Adrenal gland (tissue), 12 donors: Measurements from ENCODE around the gene UTP11. TPM values are rescaled to one million over a fixed set of nuclear protein-coding genes. Genes with fewer than 3 reads are reported as not detected.
A peak's percentile ranks its signal among the peaks of the same experiment; 100 is the strongest.
"Not testable (repeated sequence)": the region's sequence is repeated elsewhere in the genome, so short reads cannot be mapped to it uniquely, and the experiment has no call there.

Source experiments
- DNase-seq, 7 donors: peaks; one replicate each; pipeline ENCODE4 v3.0.0-alpha.2; 2019 to 2020
- H3K27ac ChIP-seq, 5 donors: fragments of 200-600 bp; sonication (generic) in 4 of 5; 1 replicate in 3 of 5; 2 replicates in 2 of 5; pipeline versions ENCODE4 v1.5.1 to v1.8.0; 2016 to 2020; ENCODE audit warnings: mild to moderate bottlenecking in 1 of 5
- H3K27me3 ChIP-seq: fragments of 200-600 bp; 2 replicates; pipeline ENCODE4 v1.8.0; 2021
- H3K36me3 ChIP-seq, 2 donors: fragments of 200-600 bp; replicated peaks in 1 of 2; 1 replicate in 1 of 2; 2 replicates in 1 of 2; pipeline versions ENCODE4 v1.5.1 to v1.8.0; 2018 to 2022
- H3K4me1 ChIP-seq, 2 donors: fragments of 200-600 bp; replicated peaks in 1 of 2; 1 replicate in 1 of 2; 2 replicates in 1 of 2; pipeline versions ENCODE4 v1.5.1 to v1.8.0; 2018 to 2021
- H3K4me3 ChIP-seq, 4 donors: fragments of 200-600 bp; sonication (generic) in 3 of 4; one replicate each; pipeline ENCODE4 v1.5.1; 2016 to 2018
- H3K9me3 ChIP-seq, 3 donors: fragments of 200-600 bp; sonication (generic) in 1 of 3; replicated peaks in 1 of 3; 1 replicate in 2 of 3; 2 replicates in 1 of 3; pipeline versions ENCODE4 v1.5.1 to v1.8.0; 2016 to 2021
- CTCF ChIP-seq, 6 experiments: fragments of 450-650 bp in 4 of 6; fragments of 200-600 bp in 2 of 6; sonication (generic) in 1 of 6; IDR thresholded peaks; 1 replicate in 5 of 6; 2 replicates in 1 of 6; pipeline versions ENCODE4 v1.5.1 to v1.8.0; 2016 to 2021; ENCODE audit warnings: antibody characterized with exemption in 6 of 6, mild to moderate bottlenecking in 2 of 6, moderate library complexity in 1 of 6
- POLR2A ChIP-seq, 2 donors: fragments of 450-650 bp; IDR thresholded peaks; one replicate each; pipeline ENCODE4 v1.6.1; 2017; ENCODE audit warnings: antibody characterized with exemption in 2 of 2, mild to moderate bottlenecking in 2 of 2, moderate library complexity in 1 of 2
- WGBS, 4 donors: extraction: QIAGEN DNeasy Blood & Tissue Kit in 2 of 4; methylation state at CpG; one replicate each; pipeline versions ENCODE4 v1.1.5 to v1.1.7; 2013 to 2017; 5-methylcytosine and 5-hydroxymethylcytosine counted together
- intact Hi-C, 2 donors: fragments of 100-400 bp; cut with DNase I; formaldehyde crosslinking; loops; one replicate each; pipeline versions ENCODE4 v1.14.1 to v1.15.0; 2022 to 2023
- polyA plus RNA-seq, 3 donors: library from polyadenylated mRNA; stranded (reverse); fragments of 200-250 nt in 2 of 3; fragments of 350-450 nt in 1 of 3; fragmentation: Illumina TruSeq in 1 of 3; extraction: RNeasy Lipid Tissue Mini Kit (QIAGEN cat#74804) in 1 of 3; gene quantifications; one replicate each; pipeline ENCODE4 v1.2.3, GENCODE V29; 2013 to 2014
- total RNA-seq, 9 donors: library from RNA; depleted of rRNA in 4 of 9; stranded (reverse); fragments of >200 nt in 4 of 9; fragments of 120-200 nt in 1 of 9; fragmentation: NEBNext Ultra II Directional in 1 of 9; extraction: Animal tissue kit (Norgen Biotek cat#: 25700) in 1 of 9; gene quantifications; one replicate each; pipeline versions ENCODE4 v1.1.0 to v1.2.4, GENCODE V29; 2013 to 2023
- donor health status: healthy with polysubstance abuse.
- donor health status: Bipolar disorder and iron deficiency.
- donor health status: DM: yes; HTN: yes; CAD: no.
- donor health status: DM: no; HTN: no; CAD: no.
- donor health status: DM: no; HTN: no; CAD: no.
- donor health status: DM: yes; HTN: yes; CAD: no.

The UTP11 gene
- total and polyA plus RNA-seq, 12 donors = 16.0 to 133 (median 37.4) TPM

GRCh38 chr1:37974567-37974966 is 38.0 kb upstream of the UTP11 start:
- Histone ChIP-seq H3K27ac (no peak overlapping the region), H3K27me3 (no peaks in the 10 kb centered on the region), H3K4me3 (no peak overlapping the region), H3K9me3 (no peaks in the 10 kb centered on the region), H3K36me3 (peaks cover 0 to 67% of the 10 kb centered on the region in 2 donors), H3K4me1 (no peaks in the 10 kb centered on the region)
- no peak for TF ChIP-seq POLR2A (IDR thresholded peaks at IDR 0.05)
- TF ChIP-seq CTCF (IDR thresholded peaks at IDR 0.05) = no peak
- intact Hi-C loops = no loop called here
- DNase-seq = no peak
- WGBS, 4 donors = 95 to 98% (median 96%) methylated on average over 5 of the region's 5 CpGs

GRCh38 chr1:37975083-37975482 is 37.5 kb upstream of the UTP11 start:
- H3K4me1 ChIP-seq, H3K27ac ChIP-seq, H3K4me3 ChIP-seq, H3K27me3 ChIP-seq, H3K9me3 ChIP-seq: not testable (repeated sequence)
- DNase-seq = peak in 5 of 7 donors; percentile 32 to 58 (median 39)
- 50 to 54% (median 52%) methylated on average over 6 of the region's 6 CpGs for WGBS, 4 donors
- intact Hi-C loops = loop anchor here in 1 of 2 donors (5.0 kb wide), 1 partner anchor 83 kb away; no protein-coding TSS in a partner anchor
- H3K36me3 ChIP-seq = peaks cover 0 to 68% of the 10 kb centered on the region in 2 donors
- peak; percentile 39 to 67 (median 58) for TF ChIP-seq CTCF (IDR thresholded peaks at IDR 0.05)

- no peak for TF ChIP-seq CTCF (IDR thresholded peaks at IDR 0.05)
- TF ChIP-seq POLR2A (IDR thresholded peaks at IDR 0.05) = no peak
- intact Hi-C loops = loop anchor here in 1 of 2 donors (5.0 kb wide), 1 partner anchor 86 kb away; no protein-coding TSS in a partner anchor
- no peaks in the 10 kb centered on the region for H3K27me3 ChIP-seq
- WGBS, 4 donors = 92 to 96% (median 93%) methylated on average over 4 of the region's 4 CpGs
- no peaks in the 10 kb centered on the region for H3K9me3 ChIP-seq
- no peak for DNase-seq
- no peak overlapping the region for H3K27ac ChIP-seq
- peaks cover 0 to 91% of the 10 kb centered on the region in 2 donors for H3K36me3 ChIP-seq
- no peak overlapping the region for H3K4me3 ChIP-seq
- no peaks in the 10 kb centered on the region for H3K4me1 ChIP-seq
Measured at GRCh38 chr1:37978541-37978940, 34.0 kb upstream of the UTP11 start.

GRCh38 chr1:37983546-37983945 is 29.0 kb upstream of the UTP11 start:
- Histone ChIP-seq H3K27ac (no peak overlapping the region), H3K36me3 (peaks cover 0 to 90% of the 10 kb centered on the region in 2 donors), H3K4me3 (no peak overlapping the region), H3K9me3 (no peaks in the 10 kb centered on the region), H3K27me3 (no peaks in the 10 kb centered on the region), H3K4me1 (peaks cover 0 to 9% of the 10 kb centered on the region in 2 donors)
- TF ChIP-seq CTCF (IDR thresholded peaks at IDR 0.05) (no peak), POLR2A (IDR thresholded peaks at IDR 0.05) (no peak)
- intact Hi-C loops = no loop called here
- 92 to 98% (median 96%) methylated on average over 2 of the region's 2 CpGs for WGBS, 4 donors
- DNase-seq = no peak
